Measurements from ENCODE around the gene GLYR1.

GRCh38 chr16:4837733-4838501 is 9.2 kb downstream of the GLYR1 start:
- no peak for TF ChIP-seq CTCF (IDR thresholded peaks at IDR 0.05; ENCODE audit: low read length)
- no peak for TF ChIP-seq EZH2 (optimal IDR thresholded peaks at IDR 0.05; ENCODE audit: low read depth, low read length)
- TF ChIP-seq EZH2phosphoT487 (IDR thresholded peaks at IDR 0.05; ENCODE audit: low read length), result no peak

Data from MM.1S (cell line).